CD4-positive, alpha-beta T cell treated with Interleukin-1 beta for 1 hour (primary cell): Measurements from ENCODE around the gene IFT27.

Experiments used
- DNase-seq, 2 donors: peaks; one replicate each; pipeline ENCODE4 v3.0.0-alpha.2; 2020 to 2022

IFT27 gene

GRCh38 chr22:36775964-36776669 lies at the start of gene IFT27:
Gene IFT27, minus strand, starts transcription at chr22:36776119. Its CDS starts 412 bp downstream, at chr22:36775707.
- DNase-seq: peak; percentile 99 to 100

- no peak for DNase-seq
Observed at GRCh38 chr22:36824655-36825054, 48.7 kb upstream of the IFT27 start.

- DNase-seq: no peak
Observed at GRCh38 chr22:36823186-36823839, 47.4 kb upstream of the IFT27 start.

GRCh38 chr22:36822581-36822980 lies 46.7 kb upstream of the IFT27 start:
- no peak for DNase-seq

- no peak for DNase-seq
Observed at GRCh38 chr22:36819112-36819511, 43.2 kb upstream of the IFT27 start.

GRCh38 chr22:36818010-36818642 lies 42.2 kb upstream of the IFT27 start:
- no peak for DNase-seq

- DNase-seq: no peak
Observed at GRCh38 chr22:36817525-36817848, 41.6 kb upstream of the IFT27 start.

GRCh38 chr22:36816636-36817524 lies 41.0 kb upstream of the IFT27 start, which contains the start of gene PVALB:
Gene PVALB, minus strand, starts transcription at chr22:36817035. Its CDS starts 30 bp downstream, at chr22:36817005.
- no peak for DNase-seq

- no peak for DNase-seq
Observed at GRCh38 chr22:36816339-36816635, 40.4 kb upstream of the IFT27 start.

- no peak for DNase-seq
Observed at GRCh38 chr22:36815558-36816338, 39.8 kb upstream of the IFT27 start.

- no peak for DNase-seq
Observed at GRCh38 chr22:36814801-36815200, 38.9 kb upstream of the IFT27 start.

GRCh38 chr22:36811094-36811800 lies 35.3 kb upstream of the IFT27 start:
- DNase-seq: no peak

- no peak for DNase-seq
Observed at GRCh38 chr22:36809351-36809750, 33.4 kb upstream of the IFT27 start.

GRCh38 chr22:36808721-36809344 lies 32.9 kb upstream of the IFT27 start:
- DNase-seq: no peak

GRCh38 chr22:36807627-36808026 lies 31.7 kb upstream of the IFT27 start:
- no peak for DNase-seq

- no peak for DNase-seq
Observed at GRCh38 chr22:36806835-36807234, 30.9 kb upstream of the IFT27 start.

- no peak for DNase-seq
Observed at GRCh38 chr22:36803358-36803757, 27.4 kb upstream of the IFT27 start.

GRCh38 chr22:36798674-36799066 lies 22.8 kb upstream of the IFT27 start:
- DNase-seq: no peak

- DNase-seq: no peak
Observed at GRCh38 chr22:36797911-36798673, 22.2 kb upstream of the IFT27 start.

- DNase-seq: no peak
Observed at GRCh38 chr22:36797374-36797773, 21.5 kb upstream of the IFT27 start.
